HL-60 (cell line): ENCODE data around the gene BCL2.
"Not testable (repeated sequence)": the region's sequence is repeated elsewhere in the genome, so short reads cannot be mapped to it uniquely, and the experiment has no call there.

Experiments
- DNase-seq, 2 experiments: peaks; one replicate each; pipeline ENCODE4 v3.0.0-alpha.2; 2010 to 2020; ENCODE audit warnings: low read depth in 1 of 2, low spot score in 1 of 2
- H3K27ac ChIP-seq: fragments of 250-450 bp; sonication (Bioruptor Pico); replicated peaks from 2 replicates; pipeline ENCODE4 v1.5.1; 2020; ENCODE audit warnings: mild to moderate bottlenecking, moderate library complexity
- H3K27me3 ChIP-seq: fragments of 250-450 bp; sonication (Bioruptor Pico); 2 replicates; pipeline ENCODE4 v1.5.1; 2021; ENCODE audit warnings: mild to moderate bottlenecking, moderate library complexity; ENCODE audit not compliant: insufficient read depth, poor library complexity, severe bottlenecking
- H3K4me3 ChIP-seq: replicated peaks from 2 replicates; pipeline ENCODE4 v1.5.1; 2011; ENCODE audit warnings: mild to moderate bottlenecking, control low read depth, low read length; ENCODE audit not compliant: insufficient read depth
- CTCF ChIP-seq: IDR thresholded peaks from one replicate; pipeline ENCODE4 v1.5.1; 2011; ENCODE audit warnings: low read length, control low read depth, inconsistent platforms; ENCODE audit not compliant: insufficient read depth
- GABPA ChIP-seq: IDR thresholded peaks from 2 replicates; pipeline ENCODE4 v1.6.1; 2012; ENCODE audit warnings: low read depth
- POLR2AphosphoS5 ChIP-seq: IDR thresholded peaks from 2 replicates; pipeline ENCODE4 v1.6.1; 2012; ENCODE audit warnings: low read depth
- REST ChIP-seq: IDR thresholded peaks from 2 replicates; pipeline ENCODE4 v1.6.1; 2012; ENCODE audit warnings: low read depth; ENCODE audit not compliant: insufficient replicate concordance
- SPI1 ChIP-seq: IDR thresholded peaks from 2 replicates; pipeline ENCODE4 v1.6.1; 2012; ENCODE audit warnings: low read depth, mild to moderate bottlenecking, borderline replicate concordance

The BCL2 gene

GRCh38 chr18:63237881-63238692 is 81.5 kb downstream of the BCL2 start:
- no peak for TF ChIP-seq CTCF
- no peak for TF ChIP-seq POLR2AphosphoS5
- TF ChIP-seq GABPA, result no peak
- TF ChIP-seq SPI1, result no peak
- no peak for TF ChIP-seq REST
- Histone ChIP-seq H3K27ac (peak overlapping the region; percentile 91), H3K27me3 (no peaks in the 10 kb centered on the region), H3K4me3 (no peak overlapping the region)
- no peak for DNase-seq

- DNase-seq, result peak; percentile 34 to 83
- Histone ChIP-seq H3K27ac (peak overlapping the region; percentile 91), H3K4me3 (peak overlapping the region; percentile 37), H3K27me3 (no peaks in the 10 kb centered on the region)
- TF ChIP-seq GABPA, result no peak
- peak; percentile 77 for TF ChIP-seq POLR2AphosphoS5
- peak; percentile 17 for TF ChIP-seq REST
- TF ChIP-seq CTCF, result no peak
- TF ChIP-seq SPI1, result no peak
Observed at GRCh38 chr18:63236921-63237846, 82.4 kb downstream of the BCL2 start.

- peak; percentile 96 for TF ChIP-seq SPI1
- TF ChIP-seq GABPA, result no peak
- TF ChIP-seq POLR2AphosphoS5, result no peak
- no peak for TF ChIP-seq REST
- peak overlapping the region; percentile 37 for H3K4me3 ChIP-seq
- DNase-seq, result peak; percentile 72 to 96
- no peaks in the 10 kb centered on the region for H3K27me3 ChIP-seq
- H3K27ac ChIP-seq, result peak overlapping the region; percentile 91
Observed at GRCh38 chr18:63236406-63236805, 83.2 kb downstream of the BCL2 start.

- H3K27me3 ChIP-seq, H3K4me3 ChIP-seq: not testable (repeated sequence)
- peak in 1 of 2 experiments; percentile 28 for DNase-seq
- H3K27ac ChIP-seq, result peak overlapping the region; percentile 91
Observed at GRCh38 chr18:63235920-63236319, 83.6 kb downstream of the BCL2 start.
